ENCODE results near the gene OR6N1. TPM values are rescaled to one million over a fixed set of nuclear protein-coding genes. Genes with fewer than 3 reads are reported as not detected.

Gene OR6N1
- not detected for total RNA-seq

- DNase-seq (ENCODE audit: low read depth in 2 of 3, low spot score in 2 of 3): no peak
These were observed at the start of gene OR6N1 for GRCh38 chr1:158771950-158772866. TSS of gene OR6N1 (minus strand) at chr1:158772195. CDS start at chr1:158766682, 5,513 bp downstream.

- no peak for DNase-seq (ENCODE audit: low read depth in 2 of 3, low spot score in 2 of 3)
These were observed 49.7 kb upstream of the OR6N1 start for GRCh38 chr1:158821723-158822122.

- DNase-seq (ENCODE audit: low read depth in 2 of 3, low spot score in 2 of 3): peak in 2 of 3 donors; percentile 67 to 80
These were observed 47.8 kb upstream of the OR6N1 start for GRCh38 chr1:158819461-158820443.

GRCh38 chr1:158818975-158819431 is 47.0 kb upstream of the OR6N1 start:
- DNase-seq (ENCODE audit: low read depth in 2 of 3, low spot score in 2 of 3): peak in 2 of 3 donors; percentile 9 to 28

GRCh38 chr1:158818560-158818959 is 46.6 kb upstream of the OR6N1 start:
- DNase-seq (ENCODE audit: low read depth in 2 of 3, low spot score in 2 of 3): peak in 2 of 3 donors; percentile 20 to 45

GRCh38 chr1:158814970-158815369 is 43.0 kb upstream of the OR6N1 start:
- no peak for DNase-seq (ENCODE audit: low read depth in 2 of 3, low spot score in 2 of 3)

- DNase-seq (ENCODE audit: low read depth in 2 of 3, low spot score in 2 of 3): peak in 1 of 3 donors; percentile 23
These were observed 41.2 kb upstream of the OR6N1 start for GRCh38 chr1:158813164-158813563.

- DNase-seq (ENCODE audit: low read depth in 2 of 3, low spot score in 2 of 3): no peak
These were observed 40.3 kb upstream of the OR6N1 start for GRCh38 chr1:158812336-158812735.

- no peak for DNase-seq (ENCODE audit: low read depth in 2 of 3, low spot score in 2 of 3)
These were observed 38.3 kb upstream of the OR6N1 start for GRCh38 chr1:158810311-158810710.

GRCh38 chr1:158809862-158810261 is 37.9 kb upstream of the OR6N1 start:
- peak in 1 of 3 donors; percentile 21 for DNase-seq (ENCODE audit: low read depth in 2 of 3, low spot score in 2 of 3)

GRCh38 chr1:158809256-158809655 is 37.3 kb upstream of the OR6N1 start:
- DNase-seq (ENCODE audit: low read depth in 2 of 3, low spot score in 2 of 3): no peak

- no peak for DNase-seq (ENCODE audit: low read depth in 2 of 3, low spot score in 2 of 3)
These were observed 35.0 kb upstream of the OR6N1 start for GRCh38 chr1:158806916-158807536.

GRCh38 chr1:158803678-158804077 is 31.7 kb upstream of the OR6N1 start:
- no peak for DNase-seq (ENCODE audit: low read depth in 2 of 3, low spot score in 2 of 3)

GRCh38 chr1:158801396-158801795 is 29.4 kb upstream of the OR6N1 start:
- peak in 1 of 3 donors; percentile 37 for DNase-seq (ENCODE audit: low read depth in 2 of 3, low spot score in 2 of 3)

GRCh38 chr1:158800526-158800925 is 28.5 kb upstream of the OR6N1 start:
- no peak for DNase-seq (ENCODE audit: low read depth in 2 of 3, low spot score in 2 of 3)

- DNase-seq (ENCODE audit: low read depth in 2 of 3, low spot score in 2 of 3): no peak
These were observed 27.7 kb upstream of the OR6N1 start for GRCh38 chr1:158799689-158800088.

- DNase-seq (ENCODE audit: low read depth in 2 of 3, low spot score in 2 of 3): no peak
These were observed 26.5 kb upstream of the OR6N1 start for GRCh38 chr1:158798531-158798930.

GRCh38 chr1:158794247-158794646 is 22.3 kb upstream of the OR6N1 start:
- DNase-seq (ENCODE audit: low read depth in 2 of 3, low spot score in 2 of 3): no peak

- DNase-seq (ENCODE audit: low read depth in 2 of 3, low spot score in 2 of 3): no peak
These were observed 21.6 kb upstream of the OR6N1 start for GRCh38 chr1:158793604-158794003.

- no peak for DNase-seq (ENCODE audit: low read depth in 2 of 3, low spot score in 2 of 3)
These were observed 9.1 kb upstream of the OR6N1 start, which contains the start of gene OR6N2 for GRCh38 chr1:158781104-158781503. TSS of gene OR6N2 (minus strand) at chr1:158781204. CDS start at chr1:158777635, 3,569 bp downstream.

Data from hematopoietic multipotent progenitor cell (in vitro differentiated cells).